ENCODE results near the gene OCSTAMP. TPM values are rescaled to one million over a fixed set of nuclear protein-coding genes. Genes with fewer than 3 reads are reported as not detected.
A peak's percentile ranks its signal among the peaks of the same experiment; 100 is the strongest.

OCSTAMP gene
- total and polyA plus RNA-seq, 2 experiments from 2014 or later: not detected

- peaks cover 6% of the 10 kb centered on the region for H3K4me1 ChIP-seq (ENCODE audit: insufficient read depth)
- peak within 1 kb of the TSS; percentile 82 for H3K4me2 ChIP-seq
- peak within 1 kb of the TSS; percentile 66 for H3K4me3 ChIP-seq
- no peaks in the 10 kb centered on the region for H3K9me2 ChIP-seq (replicated peaks; ENCODE audit: insufficient read depth)
- peak within 1 kb of the TSS; percentile 82 for H3K27ac ChIP-seq
- H3K9me3 ChIP-seq (ENCODE audit: low read depth): no peaks in the 10 kb centered on the region
- H3K27me3 ChIP-seq: peaks cover 13% of the 10 kb centered on the region
- 6% methylated on average over 48 of the region's 49 CpGs for WGBS (ENCODE audit: low lambda C conversion rate, missing lambda C conversion rate)
- H3K79me2 ChIP-seq: no peaks in the 10 kb centered on the region
- H2AFZ ChIP-seq: peak within 1 kb of the TSS; percentile 91
- TF ChIP-seq EZH2phosphoT487 (IDR thresholded peaks at IDR 0.05; ENCODE audit: low read depth, severe bottlenecking, unreplicated experiment): no peak
- TF ChIP-seq, protein P1, sequence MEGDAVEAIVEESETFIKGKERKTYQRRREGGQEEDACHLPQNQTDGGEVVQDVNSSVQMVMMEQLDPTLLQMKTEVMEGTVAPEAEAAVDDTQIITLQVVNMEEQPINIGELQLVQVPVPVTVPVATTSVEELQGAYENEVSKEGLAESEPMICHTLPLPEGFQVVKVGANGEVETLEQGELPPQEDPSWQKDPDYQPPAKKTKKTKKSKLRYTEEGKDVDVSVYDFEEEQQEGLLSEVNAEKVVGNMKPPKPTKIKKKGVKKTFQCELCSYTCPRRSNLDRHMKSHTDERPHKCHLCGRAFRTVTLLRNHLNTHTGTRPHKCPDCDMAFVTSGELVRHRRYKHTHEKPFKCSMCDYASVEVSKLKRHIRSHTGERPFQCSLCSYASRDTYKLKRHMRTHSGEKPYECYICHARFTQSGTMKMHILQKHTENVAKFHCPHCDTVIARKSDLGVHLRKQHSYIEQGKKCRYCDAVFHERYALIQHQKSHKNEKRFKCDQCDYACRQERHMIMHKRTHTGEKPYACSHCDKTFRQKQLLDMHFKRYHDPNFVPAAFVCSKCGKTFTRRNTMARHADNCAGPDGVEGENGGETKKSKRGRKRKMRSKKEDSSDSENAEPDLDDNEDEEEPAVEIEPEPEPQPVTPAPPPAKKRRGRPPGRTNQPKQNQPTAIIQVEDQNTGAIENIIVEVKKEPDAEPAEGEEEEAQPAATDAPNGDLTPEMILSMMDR (IDR thresholded peaks at IDR 0.05; ENCODE audit: poor library complexity): no peak
- TF ChIP-seq EZH2 (IDR thresholded peaks at IDR 0.05; ENCODE audit: borderline replicate concordance): no peak
- no peaks in the 10 kb centered on the region for H4K20me1 ChIP-seq (ENCODE audit: insufficient read depth, poor library complexity, severe bottlenecking)
- H3K36me3 ChIP-seq (replicated peaks; ENCODE audit: insufficient read depth, low read depth): no peaks in the 10 kb centered on the region
- peak; percentile 90 for DNase-seq (ENCODE audit: low spot score)
These were observed 37.3 kb downstream of the OCSTAMP start, which contains the start of gene ZNF334 for GRCh38 chr20:46512943-46513844. Gene ZNF334, minus strand, starts transcription at chr20:46513559. Its CDS starts 1,457 bp downstream, at chr20:46512102.

GRCh38 chr20:46509523-46509922 is 40.9 kb downstream of the OCSTAMP start:
- H3K79me2 ChIP-seq: no peaks in the 10 kb centered on the region
- TF ChIP-seq EZH2phosphoT487 (IDR thresholded peaks at IDR 0.05; ENCODE audit: low read depth, severe bottlenecking, unreplicated experiment): no peak
- TF ChIP-seq, protein P1 (IDR thresholded peaks at IDR 0.05; ENCODE audit: poor library complexity): no peak
- TF ChIP-seq EZH2 (IDR thresholded peaks at IDR 0.05; ENCODE audit: borderline replicate concordance): no peak
- no peak overlapping the region for H3K27ac ChIP-seq
- peaks cover 10% of the 10 kb centered on the region for H3K36me3 ChIP-seq (replicated peaks; ENCODE audit: insufficient read depth, low read depth)
- no peak for DNase-seq (ENCODE audit: low spot score)
- 96% methylated on average over 2 of the region's 2 CpGs for WGBS (ENCODE audit: low lambda C conversion rate, missing lambda C conversion rate)
- H3K4me1 ChIP-seq (ENCODE audit: insufficient read depth): peaks cover 6% of the 10 kb centered on the region
- H3K27me3 ChIP-seq: no peaks in the 10 kb centered on the region
- no peaks in the 10 kb centered on the region for H4K20me1 ChIP-seq (ENCODE audit: insufficient read depth, poor library complexity, severe bottlenecking)
- no peak overlapping the region for H3K4me3 ChIP-seq
- no peaks in the 10 kb centered on the region for H3K9me2 ChIP-seq (replicated peaks; ENCODE audit: insufficient read depth)
- no peak overlapping the region for H3K4me2 ChIP-seq
- H2AFZ ChIP-seq: no peak overlapping the region
- peaks cover 11% of the 10 kb centered on the region for H3K9me3 ChIP-seq (ENCODE audit: low read depth)

GRCh38 chr20:46507760-46508407 is 42.6 kb downstream of the OCSTAMP start:
- H3K27ac ChIP-seq: no peak overlapping the region
- H4K20me1 ChIP-seq (ENCODE audit: insufficient read depth, poor library complexity, severe bottlenecking): no peaks in the 10 kb centered on the region
- no peak overlapping the region for H3K4me2 ChIP-seq
- no peak overlapping the region for H3K4me3 ChIP-seq
- peaks cover 19% of the 10 kb centered on the region for H3K36me3 ChIP-seq (replicated peaks; ENCODE audit: insufficient read depth, low read depth)
- no peaks in the 10 kb centered on the region for H3K79me2 ChIP-seq
- no peak for DNase-seq (ENCODE audit: low spot score)
- WGBS (ENCODE audit: low lambda C conversion rate, missing lambda C conversion rate): 94% methylated on average over 4 of the region's 4 CpGs
- peaks cover 6% of the 10 kb centered on the region for H3K4me1 ChIP-seq (ENCODE audit: insufficient read depth)
- no peak overlapping the region for H2AFZ ChIP-seq
- no peaks in the 10 kb centered on the region for H3K9me2 ChIP-seq (replicated peaks; ENCODE audit: insufficient read depth)
- H3K27me3 ChIP-seq: no peaks in the 10 kb centered on the region
- peaks cover 25% of the 10 kb centered on the region for H3K9me3 ChIP-seq (ENCODE audit: low read depth)
- TF ChIP-seq EZH2phosphoT487 (IDR thresholded peaks at IDR 0.05; ENCODE audit: low read depth, severe bottlenecking, unreplicated experiment) (no peak), EZH2 (IDR thresholded peaks at IDR 0.05; ENCODE audit: borderline replicate concordance) (no peak)
- TF ChIP-seq, protein P1 (IDR thresholded peaks at IDR 0.05; ENCODE audit: poor library complexity): no peak

Measured in hepatocyte (in vitro differentiated cells).